Lung (tissue), 12 donors: ENCODE results near the gene PLIN1. TPM values are rescaled to one million over a fixed set of nuclear protein-coding genes. Genes with fewer than 3 reads are reported as not detected.

ENCODE experiments used
- ATAC-seq: fragments of 200-7000 bp; cut with Tn5 transposase; one replicate; pipeline ENCODE4 v1.9.1; 2020; ENCODE audit warnings: moderate number of reproducible peaks; ENCODE audit not compliant: insufficient read depth, low FRiP score
- DNase-seq, 3 donors: peaks; one replicate each; pipeline ENCODE4 v3.0.0-alpha.2; 2013 to 2017
- H3K27ac ChIP-seq, 2 donors: one replicate each; pipeline ENCODE4 v1.5.1; 2013; ENCODE audit warnings: mild to moderate bottlenecking in 2 of 2, moderate library complexity in 2 of 2, control low read depth in 1 of 2, inconsistent platforms in 1 of 2, low read depth in 1 of 2, low read length in 1 of 2
- H3K27me3 ChIP-seq, 3 donors: one replicate each; pipeline ENCODE4 v1.5.1; 2013; ENCODE audit warnings: low read length in 2 of 3; ENCODE audit not compliant: control insufficient read depth in 3 of 3, insufficient read depth in 3 of 3
- H3K36me3 ChIP-seq, 4 donors: one replicate each; pipeline ENCODE4 v1.5.1; 2013; ENCODE audit warnings: low read length in 4 of 4, mild to moderate bottlenecking in 1 of 4, moderate library complexity in 1 of 4; ENCODE audit not compliant: control insufficient read depth in 4 of 4, insufficient read depth in 4 of 4
- H3K4me1 ChIP-seq, 5 donors: one replicate each; pipeline ENCODE4 v1.5.1; 2013; ENCODE audit warnings: low read length in 5 of 5, mild to moderate bottlenecking in 2 of 5, moderate library complexity in 1 of 5; ENCODE audit not compliant: control insufficient read depth in 5 of 5, insufficient read depth in 5 of 5
- H3K4me3 ChIP-seq: one replicate; pipeline ENCODE4 v1.5.1; 2013; ENCODE audit warnings: mild to moderate bottlenecking, control low read depth, moderate library complexity
- H3K9ac ChIP-seq, 2 donors: one replicate each; pipeline ENCODE4 v1.5.1; 2013; ENCODE audit warnings: low read length in 2 of 2, control low read depth in 1 of 2; ENCODE audit not compliant: insufficient read depth in 1 of 2
- H3K9me3 ChIP-seq, 4 donors: one replicate each; pipeline ENCODE4 v1.5.1; 2013; ENCODE audit warnings: low read length in 3 of 4, mild to moderate bottlenecking in 1 of 4, moderate library complexity in 1 of 4; ENCODE audit not compliant: control insufficient read depth in 4 of 4, insufficient read depth in 3 of 4
- WGBS, 2 donors: extraction: QIAGEN DNeasy Blood & Tissue Kit; methylation state at CpG; one replicate each; pipeline ENCODE4 v1.1.7; 2013; 5-methylcytosine and 5-hydroxymethylcytosine counted together
- polyA plus RNA-seq, 2 donors: library from polyadenylated mRNA; stranded (reverse); fragments of 200-250 nt; gene quantifications; one replicate each; pipeline ENCODE4 v1.2.1, GENCODE V29; 2013
- total RNA-seq, 2 donors: library from RNA; depleted of rRNA in 1 of 2; stranded (reverse); fragments of >200 nt in 1 of 2; gene quantifications; one replicate each; pipeline ENCODE4 v1.2.1, GENCODE V29; 2014 to 2021
- TF ChIP-seq, protein P1 (sequence below): IDR thresholded peaks from 2 replicates; pipeline ENCODE4 v1.5.1; 2012; ENCODE audit warnings: mild to moderate bottlenecking; ENCODE audit errors: control extremely low read depth, extremely low read depth
- donor health status: control.
- donor health status: control.
- donor health status: Bipolar disorder and iron deficiency.
- donor health status: healthy.
- donor health status: DM: yes; HTN: yes; CAD: no.

Gene PLIN1
- total and polyA plus RNA-seq, 4 donors: 0.21 to 0.55 (median 0.45) TPM

DNA sequence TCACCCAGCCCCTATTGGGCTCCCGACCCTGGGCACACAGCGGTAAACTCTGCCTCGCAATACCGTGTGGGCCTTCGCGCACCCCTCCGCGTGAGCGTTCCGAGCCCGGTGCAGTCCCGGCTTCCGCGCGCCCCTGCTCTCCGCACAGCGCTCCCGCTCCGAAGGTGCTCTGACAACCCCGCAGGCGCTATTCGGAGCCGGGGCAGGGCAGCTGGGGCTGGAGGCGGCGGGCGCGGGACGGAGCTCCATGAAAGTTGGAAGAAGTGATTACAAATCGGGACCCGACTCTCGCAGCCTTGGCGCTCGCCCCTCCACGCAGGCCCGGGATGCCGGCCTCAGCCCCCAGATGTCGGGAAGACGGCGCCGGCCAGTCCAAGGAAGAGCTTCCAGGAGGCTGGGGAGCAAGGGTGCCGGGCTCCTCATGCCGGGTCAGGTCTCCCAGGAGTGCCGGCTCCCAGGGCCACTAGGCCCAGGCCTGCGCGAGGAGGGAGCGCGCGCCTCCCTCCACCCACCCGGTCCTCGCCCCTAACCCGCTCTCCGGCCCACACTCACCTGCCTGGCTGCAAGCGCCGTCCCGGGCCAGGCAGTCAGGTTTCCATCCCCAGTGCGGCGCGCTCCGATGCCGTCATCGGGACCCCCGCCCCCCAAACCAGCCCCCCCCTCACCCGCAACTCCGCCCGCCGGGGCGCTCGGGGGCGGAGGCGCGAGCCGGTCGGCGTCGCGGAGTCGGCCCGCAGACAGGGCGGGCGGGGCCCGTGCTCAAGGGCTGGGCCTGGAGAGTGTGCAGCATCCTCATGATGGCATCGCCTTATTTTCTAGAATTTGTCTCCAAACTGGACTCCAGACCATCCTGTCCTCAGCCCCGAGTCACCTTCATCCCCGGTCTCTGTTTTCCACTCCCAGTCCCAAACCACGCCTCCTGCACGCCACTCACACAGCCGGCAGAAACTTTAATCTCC lies 24.0 kb downstream of the PLIN1 start, which contains the start of gene KIF7:
TSS of gene KIF7 (minus strand) at position 621 of the 959 bp plus-strand sequence. CDS start 2,537 bp downstream, outside the sequence.
- no peak within 1 kb of the TSS for H3K27ac ChIP-seq
- H3K4me3 ChIP-seq: peak within 1 kb of the TSS; percentile 24
- no peaks in the 10 kb centered on the region for H3K9me3 ChIP-seq
- H3K27me3 ChIP-seq: no peaks in the 10 kb centered on the region
- peaks cover 0 to 11% (median 0%) of the 10 kb centered on the region in 5 donors for H3K4me1 ChIP-seq
- TF ChIP-seq, protein P1, sequence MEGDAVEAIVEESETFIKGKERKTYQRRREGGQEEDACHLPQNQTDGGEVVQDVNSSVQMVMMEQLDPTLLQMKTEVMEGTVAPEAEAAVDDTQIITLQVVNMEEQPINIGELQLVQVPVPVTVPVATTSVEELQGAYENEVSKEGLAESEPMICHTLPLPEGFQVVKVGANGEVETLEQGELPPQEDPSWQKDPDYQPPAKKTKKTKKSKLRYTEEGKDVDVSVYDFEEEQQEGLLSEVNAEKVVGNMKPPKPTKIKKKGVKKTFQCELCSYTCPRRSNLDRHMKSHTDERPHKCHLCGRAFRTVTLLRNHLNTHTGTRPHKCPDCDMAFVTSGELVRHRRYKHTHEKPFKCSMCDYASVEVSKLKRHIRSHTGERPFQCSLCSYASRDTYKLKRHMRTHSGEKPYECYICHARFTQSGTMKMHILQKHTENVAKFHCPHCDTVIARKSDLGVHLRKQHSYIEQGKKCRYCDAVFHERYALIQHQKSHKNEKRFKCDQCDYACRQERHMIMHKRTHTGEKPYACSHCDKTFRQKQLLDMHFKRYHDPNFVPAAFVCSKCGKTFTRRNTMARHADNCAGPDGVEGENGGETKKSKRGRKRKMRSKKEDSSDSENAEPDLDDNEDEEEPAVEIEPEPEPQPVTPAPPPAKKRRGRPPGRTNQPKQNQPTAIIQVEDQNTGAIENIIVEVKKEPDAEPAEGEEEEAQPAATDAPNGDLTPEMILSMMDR: no peak
- DNase-seq (peak; percentile 68 to 85 (median 82)), ATAC-seq (peak; percentile 49)
- peak within 1 kb of the TSS; percentile 33 to 71 for H3K9ac ChIP-seq
- no peaks in the 10 kb centered on the region for H3K36me3 ChIP-seq
- 2 to 3% methylated on average over 51 to 87 of the region's 87 CpGs for WGBS, 2 donors

DNA sequence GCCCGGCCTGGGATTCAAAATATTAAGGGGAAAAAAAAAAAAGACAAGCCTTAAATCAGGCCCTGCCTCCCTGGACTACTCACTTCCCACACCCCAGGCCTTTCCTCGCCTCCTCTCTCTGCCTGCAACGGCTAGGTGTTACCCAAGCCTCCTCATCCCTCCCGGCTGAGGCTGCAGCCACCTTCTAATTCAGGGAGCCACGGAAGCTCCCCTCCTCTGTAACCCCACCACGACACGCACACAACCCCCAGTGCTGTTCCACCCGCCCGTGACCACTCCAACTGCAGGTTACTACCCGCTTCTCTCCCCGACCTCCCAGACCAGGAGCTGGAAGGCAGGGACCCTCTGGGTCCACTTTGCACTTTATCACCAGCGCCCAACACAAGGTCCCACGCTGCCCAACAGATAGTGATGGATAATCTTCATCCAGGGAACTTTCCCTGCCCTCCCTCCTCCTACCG lies 24.8 kb downstream of the PLIN1 start:
- no peak for ATAC-seq

DNA sequence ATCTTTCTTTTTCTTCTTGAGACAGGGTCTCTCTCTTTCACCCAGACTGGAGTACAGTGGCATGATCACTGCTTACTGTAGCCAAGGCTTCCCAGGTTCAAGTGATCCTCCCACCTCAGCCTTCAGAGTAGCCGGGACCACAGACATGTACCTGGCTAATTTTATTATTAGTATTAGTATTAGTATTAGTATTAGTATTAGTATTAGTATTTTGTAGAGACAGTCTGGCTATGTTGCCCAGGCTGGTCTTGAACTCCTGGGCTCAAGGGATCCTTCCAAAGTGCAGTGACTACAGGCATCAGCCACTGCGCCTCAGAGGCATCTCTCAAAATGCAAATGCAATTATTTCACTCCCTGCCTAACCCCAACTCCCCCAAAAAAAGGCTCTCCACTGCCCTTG lies 25.6 kb downstream of the PLIN1 start:
- WGBS, 2 donors: 98% methylated on average over 2 of the region's 2 CpGs

More for the DNA sequence above, 24.8 kb downstream of the PLIN1 start:
- TF ChIP-seq, protein P1: no peak
- WGBS, 2 donors: 47 to 50% methylated on average over 14 of the region's 14 CpGs
- H3K27ac ChIP-seq: no peak overlapping the region
- H3K9me3 ChIP-seq: no peaks in the 10 kb centered on the region
- DNase-seq: no peak
- peak overlapping the region; percentile 33 to 71 for H3K9ac ChIP-seq
- H3K4me3 ChIP-seq: no peak overlapping the region
- no peaks in the 10 kb centered on the region for H3K36me3 ChIP-seq
- H3K27me3 ChIP-seq: no peaks in the 10 kb centered on the region
- peaks cover 0 to 11% (median 0%) of the 10 kb centered on the region in 5 donors for H3K4me1 ChIP-seq

More for the DNA sequence above, 25.6 kb downstream of the PLIN1 start:
- ATAC-seq (no peak), DNase-seq (no peak)
- H3K4me3 ChIP-seq: no peak overlapping the region
- no peak overlapping the region for H3K27ac ChIP-seq
- TF ChIP-seq, protein P1: no peak
- no peaks in the 10 kb centered on the region for H3K27me3 ChIP-seq
- H3K4me1 ChIP-seq: peaks cover 0 to 11% (median 0%) of the 10 kb centered on the region in 5 donors
- H3K9me3 ChIP-seq: no peaks in the 10 kb centered on the region
- no peak overlapping the region for H3K9ac ChIP-seq
- no peaks in the 10 kb centered on the region for H3K36me3 ChIP-seq
